Measurements from ENCODE around the gene NAPEPLD. TPM values are rescaled to one million over a fixed set of nuclear protein-coding genes. Genes with fewer than 3 reads are reported as not detected.
"Not testable (repeated sequence)": the region's sequence is repeated elsewhere in the genome, so short reads cannot be mapped to it uniquely, and the experiment has no call there.

Gene NAPEPLD
- 10 to 100 TPM in 1 of 2 donors, 1 to 10 TPM in 1; 5.0 to 15.7 TPM for total RNA-seq

- Mint-ChIP-seq H3K27me3 (no peaks in the 10 kb centered on the region), H3K4me1 (ENCODE audit: low read depth in 2 of 2) (peaks cover 28 to 35% of the 10 kb centered on the region in 2 donors)
- peak; percentile 92 to 94 for ATAC-seq
Measured at GRCh38 chr7:103148994-103149807, at the start of gene NAPEPLD. NAPEPLD (minus strand) TSS chr7:103149099; CDS start chr7:103128776, 20,323 bp downstream.

GRCh38 chr7:103198079-103198478 lies 49.2 kb upstream of the NAPEPLD start:
- not testable (repeated sequence) for H3K4me3 Mint-ChIP-seq; H3K9me3 Mint-ChIP-seq; H3K27ac Mint-ChIP-seq; H3K36me3 Mint-ChIP-seq; ATAC-seq; DNase-seq (ENCODE audit: low spot score); H3K4me1 Mint-ChIP-seq (ENCODE audit: low read depth in 2 of 2); H3K27me3 Mint-ChIP-seq

More at GRCh38 chr7:103148994-103149807, at the start of gene NAPEPLD:
- H3K36me3 Mint-ChIP-seq = peaks cover 8% of the 10 kb centered on the region
- H3K27ac Mint-ChIP-seq = peak within 1 kb of the TSS; percentile 89 to 95
- H3K9me3 Mint-ChIP-seq = no peaks in the 10 kb centered on the region
- peak; percentile 86 for DNase-seq (ENCODE audit: low spot score)
- H3K4me3 Mint-ChIP-seq = peak within 1 kb of the TSS; percentile 93

DNA sequence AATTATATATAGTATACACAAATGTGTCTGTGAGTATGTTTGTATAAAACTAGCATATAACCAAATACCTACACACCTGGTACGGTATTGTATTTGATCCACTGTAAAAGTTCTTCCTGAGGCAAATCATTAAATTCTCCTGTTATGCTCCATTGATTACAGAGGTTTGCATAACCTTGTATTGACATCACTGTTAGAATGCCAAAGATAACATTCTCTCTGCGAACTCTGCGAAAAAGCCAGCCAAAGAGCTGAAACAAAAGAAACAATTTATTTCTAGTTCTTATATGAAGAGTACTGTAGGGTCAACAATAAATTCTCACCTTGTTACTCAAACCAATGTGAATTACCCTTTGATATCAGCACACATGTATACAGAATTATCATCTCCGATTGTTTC lies 46.5 kb upstream of the NAPEPLD start:
- H3K36me3 Mint-ChIP-seq; H3K9me3 Mint-ChIP-seq; H3K4me3 Mint-ChIP-seq; H3K27ac Mint-ChIP-seq; H3K4me1 Mint-ChIP-seq (ENCODE audit: low read depth in 2 of 2); ATAC-seq; DNase-seq (ENCODE audit: low spot score): not testable (repeated sequence)
- H3K27me3 Mint-ChIP-seq = peaks cover 11 to 25% of the 10 kb centered on the region in 2 donors

- DNase-seq (ENCODE audit: low spot score); H3K27ac Mint-ChIP-seq; H3K4me1 Mint-ChIP-seq (ENCODE audit: low read depth in 2 of 2); H3K9me3 Mint-ChIP-seq; H3K36me3 Mint-ChIP-seq; H3K27me3 Mint-ChIP-seq; H3K4me3 Mint-ChIP-seq: not testable (repeated sequence)
- peak; percentile 36 to 62 for ATAC-seq
Measured at GRCh38 chr7:103172415-103173146, 23.7 kb upstream of the NAPEPLD start.

DNA sequence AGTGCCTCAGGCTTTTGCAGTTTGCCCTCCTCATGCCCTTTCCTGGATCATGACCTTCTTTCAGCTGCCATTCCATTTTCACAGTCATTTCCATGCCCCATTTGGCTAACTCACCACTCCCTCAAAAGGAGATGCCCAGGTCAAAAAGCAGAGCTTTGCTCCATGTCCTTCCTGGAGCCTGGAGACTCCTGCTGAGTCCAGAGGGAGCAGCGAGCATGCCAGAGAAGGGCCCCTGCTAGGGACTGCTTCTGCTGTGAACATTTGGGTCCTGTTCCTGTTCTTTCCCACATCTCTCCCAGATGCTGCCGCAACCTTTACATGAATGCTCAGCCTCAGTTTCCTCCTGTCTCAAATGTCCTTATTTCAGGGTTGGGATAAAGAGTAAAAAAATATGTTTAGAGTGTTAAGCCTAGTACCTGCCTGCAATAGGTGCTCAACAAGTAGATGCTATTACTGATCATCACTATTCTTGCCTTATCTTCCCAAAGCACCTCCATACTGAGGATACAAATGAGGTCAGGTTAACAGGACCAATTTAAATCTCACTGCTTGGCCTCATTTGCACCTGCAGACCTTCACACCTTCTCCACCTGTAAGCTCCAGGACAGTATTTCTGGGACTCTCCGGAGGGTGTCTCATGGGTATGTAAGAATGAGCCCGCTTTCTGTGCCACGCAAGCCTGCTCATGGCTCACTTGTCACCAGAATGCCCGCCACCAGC lies 23.0 kb upstream of the NAPEPLD start:
- ATAC-seq; H3K9me3 Mint-ChIP-seq; H3K36me3 Mint-ChIP-seq; H3K4me1 Mint-ChIP-seq (ENCODE audit: low read depth in 2 of 2); H3K27me3 Mint-ChIP-seq; H3K27ac Mint-ChIP-seq; DNase-seq (ENCODE audit: low spot score); H3K4me3 Mint-ChIP-seq: not testable (repeated sequence)

GRCh38 chr7:103166921-103167544 lies 18.1 kb upstream of the NAPEPLD start:
- not testable (repeated sequence) for H3K27ac Mint-ChIP-seq; H3K4me1 Mint-ChIP-seq (ENCODE audit: low read depth in 2 of 2); DNase-seq (ENCODE audit: low spot score); H3K27me3 Mint-ChIP-seq; H3K9me3 Mint-ChIP-seq; H3K36me3 Mint-ChIP-seq; H3K4me3 Mint-ChIP-seq; ATAC-seq

DNA sequence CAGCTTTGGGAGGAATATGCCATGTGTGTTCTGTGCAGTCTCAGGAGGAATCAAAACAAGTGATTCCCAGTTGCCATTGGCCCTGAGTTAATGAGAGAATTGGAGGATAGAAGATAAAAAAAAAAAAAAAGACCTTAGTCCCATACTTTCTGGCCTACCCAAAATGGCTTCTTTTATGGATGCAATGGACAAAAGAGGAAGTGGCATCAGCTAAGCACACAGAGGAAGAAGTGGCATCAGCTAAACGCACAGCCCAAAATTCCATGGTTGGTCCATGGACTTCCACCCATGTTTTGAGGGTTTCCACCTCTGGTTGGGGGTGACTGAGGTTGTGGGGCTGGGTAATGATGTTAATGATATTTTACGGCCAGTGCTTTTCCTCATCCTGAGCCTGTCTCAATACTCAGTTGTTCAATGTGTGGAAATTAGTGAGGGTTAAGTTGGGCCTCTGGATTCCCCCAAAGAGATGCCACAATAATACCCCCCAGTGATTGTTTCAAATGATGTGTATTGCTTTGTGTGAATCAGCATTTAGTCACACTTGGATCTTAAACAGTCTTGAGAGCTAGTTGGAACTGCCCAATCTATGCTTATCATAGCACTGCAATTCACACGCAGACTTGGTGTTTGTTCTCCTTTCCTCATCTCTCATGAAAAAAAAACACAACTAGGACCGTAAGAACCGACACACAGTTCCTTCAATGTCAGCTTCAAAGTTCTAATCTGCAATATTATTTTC lies 14.4 kb upstream of the NAPEPLD start:
- H3K9me3 Mint-ChIP-seq; ATAC-seq; DNase-seq (ENCODE audit: low spot score); H3K27ac Mint-ChIP-seq; H3K27me3 Mint-ChIP-seq; H3K4me3 Mint-ChIP-seq; H3K36me3 Mint-ChIP-seq: not testable (repeated sequence)
- peaks cover 10 to 14% of the 10 kb centered on the region in 2 donors for H3K4me1 Mint-ChIP-seq (ENCODE audit: low read depth in 2 of 2)

DNA sequence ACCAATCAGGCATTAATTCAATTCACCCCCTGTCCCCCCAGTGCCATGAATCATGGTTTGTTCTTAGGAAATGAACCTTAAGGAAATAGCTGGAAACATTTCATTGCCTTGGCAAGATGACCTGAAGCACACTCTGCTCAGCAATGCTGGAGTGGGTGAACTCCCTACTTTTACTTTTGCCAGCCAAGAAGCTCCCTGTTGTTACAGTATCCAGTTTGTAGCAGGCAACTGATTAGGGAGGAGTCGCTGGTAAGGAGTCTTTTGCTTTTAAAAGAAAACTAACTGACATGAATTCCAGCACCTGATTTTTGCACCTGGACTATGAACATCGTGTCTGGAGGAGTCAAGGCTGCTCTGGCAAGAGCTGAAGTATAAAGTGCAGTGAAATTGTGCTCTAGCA lies 13.7 kb upstream of the NAPEPLD start:
- not testable (repeated sequence) for H3K27me3 Mint-ChIP-seq; H3K4me3 Mint-ChIP-seq; ATAC-seq; DNase-seq (ENCODE audit: low spot score); H3K36me3 Mint-ChIP-seq; H3K27ac Mint-ChIP-seq; H3K9me3 Mint-ChIP-seq
- H3K4me1 Mint-ChIP-seq (ENCODE audit: low read depth in 2 of 2) = peaks cover 10 to 16% of the 10 kb centered on the region in 2 donors

DNA sequence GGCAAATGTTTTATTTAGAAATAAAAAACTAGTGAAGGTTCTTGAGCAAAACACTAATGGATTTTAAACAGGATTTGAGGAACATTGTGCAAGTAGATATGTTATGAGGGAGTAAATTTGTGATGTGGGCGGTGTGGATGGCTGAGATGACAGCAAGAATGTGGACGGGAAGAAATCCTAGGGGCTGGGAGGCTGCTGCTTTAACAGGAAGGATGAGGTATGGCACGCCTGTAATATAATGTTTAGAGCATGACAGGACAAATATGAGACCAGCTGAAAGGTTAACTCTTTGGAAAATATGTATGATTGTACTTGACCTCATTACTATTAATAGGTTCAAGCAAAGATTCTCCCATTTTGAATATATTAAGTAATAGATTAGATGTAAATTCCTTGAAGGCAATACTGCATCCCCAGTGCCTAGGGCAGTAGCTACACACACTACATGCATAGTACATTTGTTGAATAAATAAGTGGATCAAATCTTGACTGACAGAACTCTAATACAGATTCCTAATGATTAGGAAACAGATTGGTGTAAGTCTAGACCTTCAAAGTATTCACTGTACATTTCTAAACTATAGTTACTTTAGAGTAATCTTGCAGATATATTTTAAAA lies 13.2 kb upstream of the NAPEPLD start:
- not testable (repeated sequence) for ATAC-seq; H3K27me3 Mint-ChIP-seq; H3K4me3 Mint-ChIP-seq; H3K27ac Mint-ChIP-seq; H3K36me3 Mint-ChIP-seq; H3K9me3 Mint-ChIP-seq; DNase-seq (ENCODE audit: low spot score)
- H3K4me1 Mint-ChIP-seq (ENCODE audit: low read depth in 2 of 2) = peaks cover 10 to 16% of the 10 kb centered on the region in 2 donors

DNA sequence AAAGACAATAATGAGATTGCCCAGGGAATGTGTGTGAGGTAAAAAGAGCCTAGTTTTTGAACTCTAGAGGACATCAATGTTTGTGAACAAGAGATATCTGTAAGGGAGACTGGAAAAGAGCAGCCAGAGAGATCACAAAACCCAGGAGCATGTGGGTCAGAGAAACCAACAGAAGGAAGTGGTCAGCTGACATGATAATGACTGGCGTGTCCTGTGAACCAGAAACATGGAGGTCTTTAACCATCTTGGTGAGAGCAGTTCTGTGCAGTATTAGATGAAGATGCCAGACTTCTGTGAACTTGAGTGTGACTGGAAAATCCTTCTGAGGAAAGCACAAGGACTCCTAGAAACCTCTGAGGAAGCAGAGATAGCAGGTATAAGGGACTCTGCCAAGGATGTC lies 10.2 kb upstream of the NAPEPLD start:
- H3K4me3 Mint-ChIP-seq; H3K36me3 Mint-ChIP-seq; DNase-seq (ENCODE audit: low spot score); H3K27ac Mint-ChIP-seq; H3K27me3 Mint-ChIP-seq; H3K9me3 Mint-ChIP-seq: not testable (repeated sequence)
- H3K4me1 Mint-ChIP-seq (ENCODE audit: low read depth in 2 of 2) = peaks cover 19 to 24% of the 10 kb centered on the region in 2 donors
- peak; percentile 52 to 55 for ATAC-seq

GRCh38 chr7:103155331-103156024 lies 6.6 kb upstream of the NAPEPLD start:
- not testable (repeated sequence) for H3K36me3 Mint-ChIP-seq, H3K9me3 Mint-ChIP-seq, H3K27me3 Mint-ChIP-seq
- peak overlapping the region; percentile 63 to 84 for H3K27ac Mint-ChIP-seq
- H3K4me1 Mint-ChIP-seq (ENCODE audit: low read depth in 2 of 2) = peaks cover 28 to 32% of the 10 kb centered on the region in 2 donors
- H3K4me3 Mint-ChIP-seq = peak overlapping the region; percentile 82
- ATAC-seq (peak; percentile 77 to 89), DNase-seq (ENCODE audit: low spot score) (peak; percentile 63)

DNA sequence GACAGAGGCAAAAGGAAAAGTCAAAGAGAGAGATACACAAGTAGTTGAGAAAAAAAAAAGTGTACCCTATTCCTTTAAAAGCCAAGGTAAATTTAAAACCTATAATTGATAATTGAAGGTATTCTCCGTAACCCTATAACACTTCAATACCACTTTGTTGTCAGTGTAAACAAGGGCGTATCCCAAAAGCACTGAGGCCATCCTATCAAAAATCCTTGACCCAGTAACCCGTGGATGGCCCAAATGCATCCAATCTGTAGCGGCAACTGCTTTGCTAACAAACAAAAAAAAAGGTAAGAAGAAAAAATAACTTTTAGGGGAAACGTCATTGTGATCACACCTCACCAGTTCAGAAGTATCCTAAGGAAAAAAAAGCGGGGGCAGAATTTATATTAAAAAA lies 5.1 kb upstream of the NAPEPLD start:
- no peaks in the 10 kb centered on the region for H3K27me3 Mint-ChIP-seq
- H3K4me3 Mint-ChIP-seq = no peak overlapping the region
- peaks cover 33% of the 10 kb centered on the region in 2 donors for H3K4me1 Mint-ChIP-seq (ENCODE audit: low read depth in 2 of 2)
- H3K36me3 Mint-ChIP-seq = peaks cover 5% of the 10 kb centered on the region
- H3K9me3 Mint-ChIP-seq = no peaks in the 10 kb centered on the region
- H3K27ac Mint-ChIP-seq = peak overlapping the region in 1 of 2 donors; percentile 24
- DNase-seq (ENCODE audit: low spot score) (no peak), ATAC-seq (no peak)
